Motor neuron (in vitro differentiated cells): ENCODE results near the gene MRTFA. TPM values are rescaled to one million over a fixed set of nuclear protein-coding genes. Genes with fewer than 3 reads are reported as not detected.
A peak's percentile ranks its signal among the peaks of the same experiment; 100 is the strongest.
"Not testable (repeated sequence)": the region's sequence is repeated elsewhere in the genome, so short reads cannot be mapped to it uniquely, and the experiment has no call there.

Experiments
- ATAC-seq, 8 experiments: fragments of 200-7000 bp; cut with Tn5 transposase; replicated peaks in 6 of 8; 2 replicates each; pipeline ENCODE4 v1.8.0; 2021; ENCODE audit warnings: mild to moderate bottlenecking in 8 of 8, moderate library complexity in 8 of 8
- H3K27ac ChIP-seq, 2 donors: fragments of 250-450 bp; sonication (Bioruptor Pico); 2 replicates each; pipeline ENCODE4 v1.9.0; 2021; ENCODE audit warnings: antibody characterized with exemption in 2 of 2, mild to moderate bottlenecking in 2 of 2, moderate library complexity in 1 of 2
- H3K4me1 ChIP-seq, 2 donors: fragments of 250-450 bp; sonication (Bioruptor Pico); replicated peaks in 1 of 2; 2 replicates each; pipeline ENCODE4 v1.6.1; 2021; ENCODE audit warnings: antibody characterized with exemption in 2 of 2, mild to moderate bottlenecking in 2 of 2, moderate library complexity in 1 of 2
- H3K4me3 ChIP-seq, 5 donors: fragments of 250-450 bp; sonication (Bioruptor Pico); 2 replicates each; pipeline ENCODE4 v1.9.0; 2021; ENCODE audit warnings: antibody characterized with exemption in 5 of 5, mild to moderate bottlenecking in 5 of 5, moderate library complexity in 4 of 5
- whole genome bisulfite sequencing, 10 experiments: fragments of 450-650 bp; shearing (Covaris generic); methylation state at CpG; one replicate each; pipeline ENCODE4 v1.0.0; 2022; 5-methylcytosine and 5-hydroxymethylcytosine counted together
- in situ Hi-C, 9 experiments: fragments of 400-800 bp; cut with MboI; loops; one replicate each; pipeline ENCODE4 v1.15.0; 2021; ENCODE audit warnings: low sequenced_read_pairs in 9 of 9, low pct_unique_long_range_greater_than_20kb in 2 of 9; ENCODE audit not compliant: unreplicated experiment in 9 of 9
- total RNA-seq, 8 experiments: library from RNA; unstranded; fragments of 300-600 nt; gene quantifications; 2 replicates each; pipeline versions ENCODE4 v1.2.3 to v1.2.4, GENCODE V29; 2022

Gene MRTFA
- total RNA-seq, 8 experiments from 2014 or later = 13.1 to 33.2 (median 21.7) TPM

- Histone ChIP-seq H3K27ac (no peak overlapping the region), H3K4me1 (no peaks in the 10 kb centered on the region), H3K4me3 (no peak overlapping the region)
- no peak for ATAC-seq
- in situ Hi-C loops = loop anchor here in 2 of 9 experiments (25.0 kb wide), 2 partner anchors 134 to 284 kb away; partner anchors contain the start of gene MRTFA (in 1 of the 2)
- 80 to 100% (median 100%) methylated on average over 1 of the region's 1 CpG; no CpG with 5 or more reads in 6 of the 10 experiments for WGBS, 10 experiments
Measured at GRCh38 chr22:40502919-40503318, 133.6 kb downstream of the MRTFA start.

GRCh38 chr22:40500465-40500786 lies 136.1 kb downstream of the MRTFA start:
- WGBS, 10 experiments = 30 to 90% (median 73%) methylated on average over 1 to 3 of the region's 5 CpGs; no CpG with 5 or more reads in 4 of the 10 experiments
- not testable (repeated sequence) for ATAC-seq, H3K27ac ChIP-seq, H3K4me1 ChIP-seq, H3K4me3 ChIP-seq
- in situ Hi-C loops = loop anchor here in 2 of 9 experiments (25.0 kb wide), 2 partner anchors 137 to 287 kb away; partner anchors contain the start of gene MRTFA (in 1 of the 2)

DNA sequence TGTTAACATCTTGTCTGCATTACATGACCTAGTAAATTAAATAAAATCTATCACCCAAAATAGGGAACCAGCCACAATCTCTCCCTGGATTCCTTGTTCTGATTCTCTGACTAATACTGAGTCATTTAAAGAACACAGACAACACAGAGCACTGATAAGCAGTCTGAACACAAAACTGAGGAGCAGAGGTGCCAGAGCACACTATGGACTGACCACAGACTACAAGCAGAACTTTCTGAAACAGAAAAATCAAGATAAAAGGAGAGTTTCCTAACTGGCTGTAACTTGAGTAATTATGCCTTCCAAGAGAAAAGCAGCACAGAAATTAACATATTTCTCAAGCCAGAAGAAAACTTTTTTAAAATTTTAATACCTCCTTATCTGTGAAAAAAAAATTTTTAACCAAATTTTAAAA lies 137.3 kb downstream of the MRTFA start:
- no peak overlapping the region for H3K27ac ChIP-seq
- no peaks in the 10 kb centered on the region for H3K4me1 ChIP-seq
- no peak overlapping the region for H3K4me3 ChIP-seq
- in situ Hi-C loops = no loop called here
- ATAC-seq = peak in 4 of 8 experiments; percentile 31 to 95 (median 66)

- in situ Hi-C loops = no loop called here
- peak in 5 of 8 experiments; percentile 36 to 82 (median 71) for ATAC-seq
- 2 to 100% (median 77%) methylated on average over 1 to 6 of the region's 6 CpGs; no CpG with 5 or more reads in 1 of the 10 experiments for WGBS, 10 experiments
- no peak overlapping the region for H3K27ac ChIP-seq
- H3K4me3 ChIP-seq = no peak overlapping the region
- H3K4me1 ChIP-seq = no peaks in the 10 kb centered on the region
Measured at GRCh38 chr22:40498420-40499208, 137.9 kb downstream of the MRTFA start.

- WGBS, 10 experiments = 17 to 100% (median 73%) methylated on average over 1 to 2 of the region's 2 CpGs; no CpG with 5 or more reads in 1 of the 10 experiments
- H3K4me3 ChIP-seq = no peak overlapping the region
- in situ Hi-C loops = no loop called here
- H3K27ac ChIP-seq = no peak overlapping the region
- H3K4me1 ChIP-seq = no peaks in the 10 kb centered on the region
- peak in 2 of 8 experiments; percentile 43 to 47 for ATAC-seq
Measured at GRCh38 chr22:40493441-40493840, 143.1 kb downstream of the MRTFA start.

- WGBS, 10 experiments = 0 to 73% (median 61%) methylated on average over 1 to 5 of the region's 5 CpGs; no CpG with 5 or more reads in 2 of the 10 experiments
- peak in 6 of 8 experiments; percentile 20 to 88 (median 60) for ATAC-seq
- H3K27ac ChIP-seq = no peak overlapping the region
- H3K4me3 ChIP-seq = no peak overlapping the region
- H3K4me1 ChIP-seq = no peaks in the 10 kb centered on the region
- in situ Hi-C loops = no loop called here
Measured at GRCh38 chr22:40491990-40492631, 144.4 kb downstream of the MRTFA start.

DNA sequence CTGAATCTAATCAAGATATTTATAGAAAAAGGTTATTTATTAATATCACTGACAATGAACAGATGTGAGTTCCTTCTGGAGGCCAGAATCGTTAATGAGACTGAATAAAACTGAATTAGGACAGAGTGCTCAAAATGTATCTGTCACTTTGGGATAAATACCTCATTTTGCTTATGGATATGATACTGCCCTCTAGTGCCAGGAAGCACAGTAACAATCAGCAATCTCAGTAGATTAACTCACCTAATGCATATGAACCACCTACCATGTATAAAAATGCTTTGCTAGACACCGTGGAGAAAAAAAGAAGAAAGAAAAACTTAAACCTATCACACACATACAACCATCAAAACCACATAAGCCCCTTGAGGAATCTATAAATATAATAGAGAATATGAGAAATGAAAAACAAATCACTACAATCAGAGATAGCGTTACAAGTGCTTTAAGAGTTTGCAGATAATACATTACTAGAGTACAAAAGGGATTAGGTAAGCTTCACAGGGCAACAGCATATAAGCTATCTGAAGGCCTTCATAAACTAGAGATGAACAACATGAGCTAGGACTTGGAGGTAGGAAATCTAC lies 148.8 kb downstream of the MRTFA start:
- in situ Hi-C loops = no loop called here
- peak in 3 of 8 experiments; percentile 27 to 34 (median 34) for ATAC-seq
- Histone ChIP-seq H3K4me3 (no peak overlapping the region), H3K4me1 (no peaks in the 10 kb centered on the region), H3K27ac (no peak overlapping the region)
- WGBS, 10 experiments = 0 to 60% (median 39%) methylated on average over 1 to 3 of the region's 3 CpGs

GRCh38 chr22:40486962-40487602 lies 149.4 kb downstream of the MRTFA start:
- 56 to 100% (median 100%) methylated on average over 1 to 2 of the region's 2 CpGs; no CpG with 5 or more reads in 3 of the 10 experiments for WGBS, 10 experiments
- Histone ChIP-seq H3K4me1 (no peaks in the 10 kb centered on the region), H3K4me3 (no peak overlapping the region), H3K27ac (no peak overlapping the region)
- in situ Hi-C loops = no loop called here
- no peak for ATAC-seq

DNA sequence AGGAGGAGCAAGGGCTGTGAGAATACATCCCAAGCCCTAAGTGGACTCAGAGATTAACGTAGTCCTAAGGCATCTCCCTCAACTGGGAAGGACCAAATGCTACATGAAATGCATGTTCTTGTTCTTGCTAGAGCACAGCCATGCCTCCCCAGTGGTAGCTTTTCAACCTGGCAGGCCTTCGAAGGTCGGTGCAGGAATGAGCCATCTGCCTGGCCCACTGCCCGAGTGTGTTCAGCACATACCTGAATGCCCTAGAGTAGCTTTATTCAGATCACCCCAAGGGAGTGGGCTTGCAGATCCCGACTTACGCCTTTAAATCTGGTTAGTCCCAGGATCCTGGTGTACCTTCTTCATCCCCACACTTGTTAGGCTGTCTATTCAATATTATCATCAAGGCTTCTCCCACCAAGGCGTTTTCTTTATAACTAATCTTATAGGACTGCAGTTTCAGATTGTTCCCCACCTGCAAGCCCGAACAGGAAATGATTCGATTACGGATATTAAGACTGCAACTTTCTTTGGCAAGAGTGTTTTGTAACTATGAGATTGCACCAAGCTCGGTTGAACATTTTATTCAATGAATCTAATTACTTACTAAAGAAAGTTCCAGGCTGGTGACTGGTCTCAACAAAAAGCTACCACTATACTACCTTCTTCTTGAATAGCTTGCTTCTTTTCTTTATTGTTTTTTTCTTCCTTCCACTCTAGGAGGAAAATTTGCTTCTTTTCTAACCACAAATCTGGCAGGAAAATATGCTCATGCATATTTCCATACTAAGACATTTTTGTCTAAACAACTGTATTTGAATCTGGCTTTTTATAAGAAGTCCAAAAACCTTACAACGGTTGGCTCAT lies 150.5 kb downstream of the MRTFA start:
- no peak overlapping the region for H3K27ac ChIP-seq
- H3K4me1 ChIP-seq = no peaks in the 10 kb centered on the region
- in situ Hi-C loops = no loop called here
- no peak overlapping the region for H3K4me3 ChIP-seq
- ATAC-seq = no peak
- 50 to 100% (median 91%) methylated on average over 1 to 10 of the region's 12 CpGs for WGBS, 10 experiments

DNA sequence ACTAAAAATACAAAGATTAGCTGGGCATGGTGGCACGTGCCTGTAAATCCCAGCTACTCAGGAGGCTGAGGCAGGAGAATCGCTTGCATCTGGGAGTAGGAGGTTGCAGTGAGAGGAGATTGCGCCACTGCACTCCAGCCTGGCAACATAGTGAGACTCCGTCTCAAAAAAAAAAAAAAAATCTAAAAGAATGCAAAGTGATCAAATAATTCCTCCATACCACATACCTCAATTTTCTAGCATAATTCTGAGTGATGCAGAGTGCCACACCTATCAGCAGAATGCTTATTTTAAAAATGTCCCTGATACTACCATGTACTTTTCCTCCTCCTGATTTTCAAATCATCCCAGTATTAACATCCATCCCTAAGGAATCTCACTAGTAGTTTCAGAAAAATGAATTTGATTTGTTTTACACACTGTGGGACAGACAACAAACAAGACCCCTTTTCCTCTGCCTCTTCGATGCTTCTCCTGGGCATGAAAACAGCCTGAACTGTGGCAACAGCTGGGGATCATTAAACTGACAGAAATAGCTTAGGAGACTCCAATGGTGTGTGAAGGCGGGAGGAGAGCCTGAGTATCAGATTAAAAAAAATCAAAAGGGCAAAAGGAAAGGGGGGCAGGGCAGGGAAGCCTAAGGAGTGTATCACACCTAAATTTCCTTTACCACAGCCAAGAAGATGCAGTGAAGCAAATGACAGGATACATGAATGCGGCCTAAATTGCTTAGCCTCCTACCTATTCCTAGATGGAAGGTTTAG lies 151.4 kb downstream of the MRTFA start:
- in situ Hi-C loops = no loop called here
- Histone ChIP-seq H3K27ac (no peak overlapping the region), H3K4me3 (no peak overlapping the region), H3K4me1 (no peaks in the 10 kb centered on the region)
- peak in 3 of 8 experiments; percentile 82 to 88 (median 83) for ATAC-seq
- WGBS, 10 experiments = 5 to 100% (median 65%) methylated on average over 1 to 6 of the region's 7 CpGs; no CpG with 5 or more reads in 2 of the 10 experiments

GRCh38 chr22:40482886-40483285 lies 153.6 kb downstream of the MRTFA start:
- ATAC-seq = no peak

GRCh38 chr22:40482391-40482790 lies 154.1 kb downstream of the MRTFA start:
- in situ Hi-C loops = no loop called here
- H3K4me3 ChIP-seq = no peak overlapping the region
- H3K4me1 ChIP-seq = no peaks in the 10 kb centered on the region
- ATAC-seq = peak in 3 of 8 experiments; percentile 11 to 29 (median 15)
- no peak overlapping the region for H3K27ac ChIP-seq

More at GRCh38 chr22:40482886-40483285, 153.6 kb downstream of the MRTFA start:
- in situ Hi-C loops = no loop called here
- no peaks in the 10 kb centered on the region for H3K4me1 ChIP-seq
- H3K27ac ChIP-seq = no peak overlapping the region
- no peak overlapping the region for H3K4me3 ChIP-seq
- 86 to 100% (median 100%) methylated on average over 1 to 3 of the region's 5 CpGs; no CpG with 5 or more reads in 5 of the 10 experiments for WGBS, 10 experiments
